Measurements from ENCODE around the gene DENND4B. TPM values are rescaled to one million over a fixed set of nuclear protein-coding genes. Genes with fewer than 3 reads are reported as not detected.

Gene DENND4B
- total RNA-seq (8.8 and 15.4 TPM in 2 replicates), polyA plus RNA-seq (22.3 and 30.6 TPM in 2 replicates)

DNA sequence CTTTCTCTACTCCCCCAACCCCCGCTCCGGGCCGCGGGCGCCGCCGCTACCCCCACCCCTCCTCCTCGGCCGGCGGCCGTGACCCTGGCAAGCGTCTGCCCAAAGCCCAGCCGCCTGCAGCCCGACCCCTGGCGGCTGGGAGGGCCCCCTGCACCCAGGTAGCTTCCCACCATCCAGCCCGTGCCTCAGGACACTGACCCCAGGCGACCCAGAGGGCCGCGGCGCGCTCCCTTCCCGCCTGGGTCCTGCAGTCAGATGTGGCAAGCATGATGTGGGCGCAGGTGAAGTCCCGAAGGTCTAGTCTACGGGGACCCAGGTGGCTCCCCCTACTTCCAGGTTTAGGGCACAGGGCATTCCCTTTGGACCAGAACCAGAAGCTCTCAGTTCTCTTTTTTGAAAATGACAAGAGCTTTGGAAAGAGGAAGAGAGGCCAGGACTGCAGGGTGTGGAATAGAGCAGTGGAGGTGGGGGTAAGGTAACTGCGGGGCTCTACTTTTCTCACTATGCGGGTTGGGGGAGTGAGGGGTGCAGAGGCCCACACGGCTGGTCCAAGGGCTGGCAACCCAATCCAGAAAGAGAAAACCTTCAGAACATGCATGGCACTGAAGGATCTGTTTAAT, at the start of gene DENND4B:
Gene DENND4B (minus strand): TSS at position 97 of the 620 bp plus-strand sequence. CDS start 2,344 bp downstream, outside the sequence.
- Histone ChIP-seq H3K36me3 (replicated peaks; ENCODE audit: insufficient read depth, low read depth) (no peaks in the 10 kb centered on the region), H3K27ac (peak within 1 kb of the TSS; percentile 97), H3K4me2 (peak within 1 kb of the TSS; percentile 92), H3K79me2 (peaks cover 27% of the 10 kb centered on the region), H3K4me1 (ENCODE audit: insufficient read depth) (peaks cover 7% of the 10 kb centered on the region), H4K20me1 (ENCODE audit: insufficient read depth, poor library complexity, severe bottlenecking) (peaks cover 3% of the 10 kb centered on the region), H2AFZ (peak within 1 kb of the TSS; percentile 94), H3K4me3 (peak within 1 kb of the TSS; percentile 98), H3K27me3 (no peaks in the 10 kb centered on the region), H3K9me3 (ENCODE audit: low read depth) (no peaks in the 10 kb centered on the region), H3K9me2 (replicated peaks; ENCODE audit: insufficient read depth) (no peaks in the 10 kb centered on the region)
- peak; percentile 93 for DNase-seq (ENCODE audit: low spot score)
- 28% methylated on average over 13 of the region's 28 CpGs for WGBS (ENCODE audit: low lambda C conversion rate, missing lambda C conversion rate)
- TF ChIP-seq EZH2phosphoT487 (IDR thresholded peaks at IDR 0.05; ENCODE audit: low read depth, severe bottlenecking, unreplicated experiment) (no peak), EZH2 (IDR thresholded peaks at IDR 0.05; ENCODE audit: borderline replicate concordance) (no peak)
- TF ChIP-seq, protein P1, sequence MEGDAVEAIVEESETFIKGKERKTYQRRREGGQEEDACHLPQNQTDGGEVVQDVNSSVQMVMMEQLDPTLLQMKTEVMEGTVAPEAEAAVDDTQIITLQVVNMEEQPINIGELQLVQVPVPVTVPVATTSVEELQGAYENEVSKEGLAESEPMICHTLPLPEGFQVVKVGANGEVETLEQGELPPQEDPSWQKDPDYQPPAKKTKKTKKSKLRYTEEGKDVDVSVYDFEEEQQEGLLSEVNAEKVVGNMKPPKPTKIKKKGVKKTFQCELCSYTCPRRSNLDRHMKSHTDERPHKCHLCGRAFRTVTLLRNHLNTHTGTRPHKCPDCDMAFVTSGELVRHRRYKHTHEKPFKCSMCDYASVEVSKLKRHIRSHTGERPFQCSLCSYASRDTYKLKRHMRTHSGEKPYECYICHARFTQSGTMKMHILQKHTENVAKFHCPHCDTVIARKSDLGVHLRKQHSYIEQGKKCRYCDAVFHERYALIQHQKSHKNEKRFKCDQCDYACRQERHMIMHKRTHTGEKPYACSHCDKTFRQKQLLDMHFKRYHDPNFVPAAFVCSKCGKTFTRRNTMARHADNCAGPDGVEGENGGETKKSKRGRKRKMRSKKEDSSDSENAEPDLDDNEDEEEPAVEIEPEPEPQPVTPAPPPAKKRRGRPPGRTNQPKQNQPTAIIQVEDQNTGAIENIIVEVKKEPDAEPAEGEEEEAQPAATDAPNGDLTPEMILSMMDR (IDR thresholded peaks at IDR 0.05; ENCODE audit: poor library complexity), result peak; percentile 95

- WGBS (ENCODE audit: low lambda C conversion rate, missing lambda C conversion rate), result 98% methylated on average over 11 of the region's 11 CpGs
- peak overlapping the region; percentile 19 for H3K27ac ChIP-seq
- TF ChIP-seq EZH2phosphoT487 (IDR thresholded peaks at IDR 0.05; ENCODE audit: low read depth, severe bottlenecking, unreplicated experiment) (no peak), EZH2 (IDR thresholded peaks at IDR 0.05; ENCODE audit: borderline replicate concordance) (no peak)
- TF ChIP-seq, protein P1 (IDR thresholded peaks at IDR 0.05; ENCODE audit: poor library complexity), result no peak
- no peak overlapping the region for H2AFZ ChIP-seq
- H3K9me3 ChIP-seq (ENCODE audit: low read depth), result no peaks in the 10 kb centered on the region
- H3K9me2 ChIP-seq (replicated peaks; ENCODE audit: insufficient read depth), result no peaks in the 10 kb centered on the region
- no peak overlapping the region for H3K4me2 ChIP-seq
- no peak for DNase-seq (ENCODE audit: low spot score)
- no peaks in the 10 kb centered on the region for H3K27me3 ChIP-seq
- H4K20me1 ChIP-seq (ENCODE audit: insufficient read depth, poor library complexity, severe bottlenecking), result peaks cover 14% of the 10 kb centered on the region
- no peak overlapping the region for H3K4me3 ChIP-seq
- H3K79me2 ChIP-seq, result peaks cover 26% of the 10 kb centered on the region
- H3K4me1 ChIP-seq (ENCODE audit: insufficient read depth), result peaks cover 18% of the 10 kb centered on the region
- peaks cover 2% of the 10 kb centered on the region for H3K36me3 ChIP-seq (replicated peaks; ENCODE audit: insufficient read depth, low read depth)
Observed at GRCh38 chr1:153995640-153996039, 49.1 kb upstream of the DENND4B start.

DNA sequence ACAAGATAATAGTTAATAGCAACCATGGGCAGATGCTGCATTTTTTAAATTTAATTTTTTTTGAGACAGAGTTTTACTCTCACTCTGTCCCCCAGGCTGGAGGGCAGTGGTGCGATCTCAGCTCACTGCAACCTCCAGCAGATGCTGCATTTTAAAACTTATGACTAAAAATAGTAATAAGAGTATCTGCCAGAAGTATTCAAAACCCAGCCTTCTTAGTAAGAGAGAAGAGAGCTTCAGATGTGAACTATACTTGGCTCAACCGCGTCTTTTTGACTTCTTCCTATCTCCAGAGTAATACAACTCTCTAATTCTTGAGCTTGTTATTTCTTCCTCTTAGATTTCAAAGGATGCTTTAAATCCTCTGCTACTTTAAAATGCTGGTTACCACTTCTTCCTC, 48.7 kb upstream of the DENND4B start:
- H3K27me3 ChIP-seq, result no peaks in the 10 kb centered on the region
- H3K4me1 ChIP-seq (ENCODE audit: insufficient read depth), result peaks cover 18% of the 10 kb centered on the region
- H3K36me3 ChIP-seq (replicated peaks; ENCODE audit: insufficient read depth, low read depth), result peaks cover 2% of the 10 kb centered on the region
- H3K4me2 ChIP-seq, result no peak overlapping the region
- no peaks in the 10 kb centered on the region for H3K9me3 ChIP-seq (ENCODE audit: low read depth)
- no peak for DNase-seq (ENCODE audit: low spot score)
- TF ChIP-seq EZH2phosphoT487 (IDR thresholded peaks at IDR 0.05; ENCODE audit: low read depth, severe bottlenecking, unreplicated experiment) (no peak), EZH2 (IDR thresholded peaks at IDR 0.05; ENCODE audit: borderline replicate concordance) (no peak)
- TF ChIP-seq, protein P1 (IDR thresholded peaks at IDR 0.05; ENCODE audit: poor library complexity), result no peak
- H4K20me1 ChIP-seq (ENCODE audit: insufficient read depth, poor library complexity, severe bottlenecking), result peaks cover 14% of the 10 kb centered on the region
- H3K79me2 ChIP-seq, result peaks cover 26% of the 10 kb centered on the region
- H2AFZ ChIP-seq, result no peak overlapping the region
- H3K9me2 ChIP-seq (replicated peaks; ENCODE audit: insufficient read depth), result no peaks in the 10 kb centered on the region
- 97% methylated on average over 3 of the region's 3 CpGs for WGBS (ENCODE audit: low lambda C conversion rate, missing lambda C conversion rate)
- H3K27ac ChIP-seq, result peak overlapping the region; percentile 19
- H3K4me3 ChIP-seq, result no peak overlapping the region
